ENCODE measurements around the gene ATF6B.

Gene ATF6B

DNA sequence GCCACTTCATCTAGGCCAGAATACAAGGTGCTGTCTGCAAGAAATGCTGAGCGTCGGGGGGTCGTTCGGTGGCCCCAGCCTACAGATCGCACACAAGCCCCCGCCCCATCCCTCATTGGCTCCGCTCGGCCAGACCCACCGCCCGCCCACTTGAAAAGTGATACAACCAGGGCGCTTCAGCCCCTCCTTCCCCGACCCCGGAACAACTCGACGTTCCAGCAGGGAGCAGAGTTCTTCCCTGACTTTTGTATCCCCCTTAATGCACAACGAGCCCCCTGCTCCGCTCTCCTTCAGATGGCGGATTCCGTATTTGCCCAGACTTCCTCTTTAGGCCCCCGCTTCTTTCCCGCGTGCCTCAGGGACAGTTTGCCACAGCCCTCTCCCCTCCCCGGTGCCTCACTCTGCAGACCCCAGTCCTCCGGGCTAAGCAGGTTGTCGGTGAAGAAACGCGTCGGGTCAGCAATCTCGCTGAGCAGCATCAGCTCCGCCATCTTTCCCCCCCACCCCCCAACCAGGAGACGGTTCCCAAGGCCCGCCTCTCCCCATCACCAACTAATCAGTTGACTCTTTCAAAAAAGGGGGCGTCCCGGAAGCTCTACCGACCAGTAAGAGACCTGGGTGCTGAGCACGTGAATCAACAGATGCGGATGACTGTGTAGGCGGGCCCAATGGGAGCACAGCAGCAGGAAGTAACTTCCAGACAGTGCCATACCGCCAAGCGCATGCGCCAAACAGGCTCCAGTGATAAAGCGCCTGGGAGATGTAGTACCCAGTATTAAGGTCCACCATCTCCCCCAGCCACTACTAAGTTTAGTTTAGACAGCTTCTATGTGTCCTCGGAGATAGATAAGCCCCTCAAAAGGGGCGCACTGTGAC is at the start of gene ATF6B:
Gene ATF6B (minus strand): TSS at position 530 of the 876 bp plus-strand sequence. CDS start 39 bp downstream, at position 491.
- peak; percentile 99 for DNase-seq (ENCODE audit: low read depth, low spot score)

- DNase-seq (ENCODE audit: low read depth, low spot score), result no peak
These were observed 49.2 kb upstream of the ATF6B start for GRCh38 chr6:32177183-32177787.

DNA sequence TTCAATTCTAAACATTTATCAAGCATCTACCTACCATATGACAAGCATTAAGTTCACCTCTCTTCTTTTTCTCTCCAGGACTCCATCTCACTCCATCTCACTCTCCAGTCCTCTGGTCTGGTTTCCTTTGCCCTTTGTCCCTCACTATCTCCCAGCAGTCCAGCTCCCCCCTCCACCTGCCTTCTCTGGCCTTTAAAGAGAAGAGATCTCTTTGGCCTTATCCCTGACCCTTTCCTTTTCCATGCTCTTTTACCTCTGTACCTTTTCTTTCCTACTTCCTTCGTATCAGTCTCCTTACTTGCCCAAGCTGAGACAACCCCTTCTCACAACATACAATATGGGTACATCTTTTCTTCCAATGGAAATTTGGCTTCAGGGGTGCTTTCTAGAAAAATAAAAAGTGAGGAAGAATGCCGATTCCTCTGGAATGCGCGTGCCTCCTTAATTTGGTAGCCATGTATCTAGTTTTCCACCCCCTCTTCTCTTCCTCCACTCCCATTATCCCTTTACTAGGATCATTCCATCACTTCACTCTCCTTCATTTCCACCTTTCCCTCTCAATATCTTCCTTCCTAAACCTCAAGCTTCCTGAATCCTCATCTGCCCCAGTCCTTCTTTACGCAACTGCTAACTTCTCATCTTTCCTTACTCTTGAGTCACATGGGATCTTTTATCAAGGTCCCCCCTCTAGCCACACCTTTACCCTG is 48.6 kb upstream of the ATF6B start:
- DNase-seq (ENCODE audit: low read depth, low spot score), result no peak

DNA sequence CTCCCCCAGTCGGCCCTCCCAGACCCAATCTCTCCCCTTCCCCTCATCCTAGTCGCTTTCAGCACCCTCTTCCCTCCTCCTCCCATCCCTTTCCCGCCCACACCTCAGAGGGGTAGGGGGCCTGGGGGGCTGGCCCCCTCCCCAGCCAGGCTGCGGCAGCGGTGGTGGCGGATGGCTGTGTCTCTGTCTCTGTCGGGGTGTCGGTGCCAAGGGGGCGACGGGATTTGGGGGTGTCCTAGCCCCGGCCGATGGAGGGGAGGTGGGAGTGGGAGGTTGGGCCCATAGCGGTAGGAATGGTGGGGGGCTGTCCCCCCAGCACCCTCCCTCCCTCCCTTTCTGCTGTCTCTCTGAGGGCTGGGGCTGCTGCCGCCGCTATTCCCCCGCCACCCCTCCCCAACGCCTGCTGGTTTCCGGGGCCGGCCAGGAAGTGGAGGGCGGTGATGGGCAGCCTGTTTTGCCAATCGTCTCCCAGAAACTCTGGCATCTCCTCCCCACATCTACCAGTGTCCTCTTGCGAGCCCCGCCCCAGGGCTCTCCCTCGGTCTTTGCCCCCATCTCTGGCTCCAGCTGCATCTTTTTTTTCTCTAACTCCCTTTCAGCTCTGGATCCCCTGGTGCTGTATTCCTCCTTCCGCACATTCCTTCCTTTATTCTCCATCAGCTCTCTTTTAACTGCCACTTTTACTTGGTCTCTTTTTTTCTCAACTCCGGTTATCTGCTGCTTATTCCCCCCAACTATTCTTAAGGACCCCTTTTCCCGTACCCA is 47.8 kb upstream of the ATF6B start, which contains the start of gene AGPAT1:
Gene AGPAT1 (minus strand): TSS at position 374 of the 765 bp plus-strand sequence. CDS start 4,588 bp downstream, outside the sequence.
- DNase-seq (ENCODE audit: low read depth, low spot score), result peak; percentile 99

DNA sequence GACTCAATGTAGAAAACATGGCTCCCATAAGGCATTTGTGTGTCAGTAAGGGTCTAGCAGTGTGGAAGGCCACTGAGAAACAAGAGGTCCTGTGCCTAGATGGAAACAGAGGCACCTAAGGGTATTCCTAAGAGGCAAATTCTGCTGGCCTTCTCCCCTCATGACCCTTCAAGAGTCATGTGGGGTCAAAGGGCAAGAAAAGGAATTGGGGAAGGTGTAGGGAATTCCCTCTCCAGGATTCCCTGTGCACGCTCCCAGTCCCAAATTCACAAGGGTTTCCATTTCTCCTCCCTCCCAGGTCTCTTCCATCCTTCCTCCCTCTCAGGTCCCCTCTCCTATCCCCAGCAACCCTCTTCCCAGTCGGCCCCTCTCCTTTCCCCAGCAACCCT is 47.3 kb upstream of the ATF6B start:
- no peak for DNase-seq (ENCODE audit: low read depth, low spot score)

GRCh38 chr6:32174416-32174815 is 46.4 kb upstream of the ATF6B start:
- no peak for DNase-seq (ENCODE audit: low read depth, low spot score)

GRCh38 chr6:32173051-32173727 is 45.1 kb upstream of the ATF6B start:
- no peak for DNase-seq (ENCODE audit: low read depth, low spot score)

GRCh38 chr6:32171234-32171633 is 43.2 kb upstream of the ATF6B start:
- no peak for DNase-seq (ENCODE audit: low read depth, low spot score)

DNA sequence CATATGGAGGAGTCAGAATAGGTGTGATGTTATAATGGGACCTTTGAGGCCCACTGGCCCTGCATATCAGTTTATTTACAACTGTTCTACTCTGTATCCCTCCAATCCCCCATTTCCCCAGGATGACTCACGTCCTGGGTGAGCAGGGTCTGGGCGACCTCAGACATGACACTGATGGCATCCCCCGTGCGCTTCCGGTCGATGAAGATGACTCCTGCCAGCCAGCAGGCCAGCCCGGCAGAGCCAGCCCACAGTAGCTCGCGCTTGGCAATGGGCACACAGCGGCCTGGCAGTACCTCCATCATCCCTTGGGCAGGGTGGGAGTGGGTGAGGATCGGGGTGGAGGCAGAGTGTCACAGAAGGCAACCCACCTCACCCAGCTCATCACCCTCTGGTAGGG is 42.2 kb upstream of the ATF6B start:
- no peak for DNase-seq (ENCODE audit: low read depth, low spot score)

GRCh38 chr6:32168807-32169591 is 41.0 kb upstream of the ATF6B start:
- no peak for DNase-seq (ENCODE audit: low read depth, low spot score)

DNA sequence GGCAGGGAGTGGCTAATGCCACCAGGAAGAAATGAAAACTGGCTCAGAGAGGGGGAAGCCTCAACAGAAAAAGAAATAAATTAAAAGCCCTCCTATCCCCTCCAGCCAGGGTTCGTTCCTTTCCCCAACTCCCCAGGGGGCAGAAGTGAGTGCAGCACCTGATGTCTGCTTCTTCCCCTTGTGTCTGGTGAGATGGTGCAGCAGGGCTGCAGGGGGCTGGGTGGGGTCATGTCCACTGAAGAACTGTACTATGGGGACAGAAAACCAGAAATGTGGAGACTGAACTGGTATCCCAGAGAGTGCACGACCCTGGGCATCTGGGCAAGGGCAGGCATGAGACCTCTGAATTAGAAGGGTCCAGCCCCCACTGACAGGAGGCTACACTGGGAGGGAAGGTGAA is 40.3 kb upstream of the ATF6B start:
- no peak for DNase-seq (ENCODE audit: low read depth, low spot score)

DNA sequence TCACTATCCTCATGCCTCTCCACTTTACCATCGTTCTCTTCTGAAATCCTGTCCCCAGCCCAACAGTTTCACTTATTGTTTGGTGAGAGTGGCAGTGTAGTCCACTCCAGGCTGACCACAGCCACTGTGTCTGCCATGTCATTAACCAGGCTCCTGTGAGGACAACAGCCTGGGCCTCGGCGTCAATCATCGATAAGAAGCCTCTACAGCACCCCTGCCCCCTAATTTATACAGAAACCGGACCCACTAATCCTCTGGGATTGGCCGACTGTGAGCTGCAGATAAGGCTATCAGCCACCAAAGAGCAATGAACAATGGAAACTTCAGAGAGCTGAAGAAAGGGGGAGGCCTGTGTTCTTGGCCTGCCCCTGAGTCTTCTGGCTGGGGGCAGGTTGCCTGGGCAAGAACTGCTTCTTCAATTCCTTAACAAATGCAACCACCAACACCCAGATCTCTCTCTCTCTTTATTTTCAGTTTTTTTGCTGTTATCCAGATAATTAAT is 39.8 kb upstream of the ATF6B start:
- DNase-seq (ENCODE audit: low read depth, low spot score), result peak; percentile 17

DNA sequence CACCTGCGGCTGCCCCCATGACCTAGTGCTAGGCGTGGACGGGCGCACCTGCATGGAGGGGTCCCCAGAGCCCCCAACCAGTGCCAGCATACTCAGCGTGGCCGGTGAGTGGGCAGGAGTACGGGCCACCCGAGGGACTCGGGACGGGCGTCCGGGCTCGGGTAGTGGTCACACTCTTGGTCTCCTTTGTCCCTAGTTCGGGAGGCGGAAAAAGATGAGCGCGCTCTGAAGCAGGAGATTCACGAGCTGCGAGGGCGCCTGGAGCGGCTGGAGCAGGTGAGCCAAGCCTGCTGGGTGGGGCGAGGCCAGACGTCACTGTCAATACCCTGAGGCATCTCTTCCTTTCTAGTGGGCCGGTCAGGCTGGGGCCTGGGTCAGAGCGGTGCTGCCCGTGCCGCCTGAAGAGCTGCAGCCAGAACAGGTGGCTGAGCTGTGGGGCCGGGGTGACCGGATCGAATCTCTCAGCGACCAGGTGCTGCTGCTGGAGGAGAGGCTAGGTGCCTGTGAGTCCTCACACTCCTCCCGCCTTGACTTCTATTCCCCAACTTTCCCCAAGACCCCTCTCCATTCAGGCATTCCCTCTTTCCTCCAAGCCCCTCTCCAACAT is 39.2 kb upstream of the ATF6B start:
- no peak for DNase-seq (ENCODE audit: low read depth, low spot score)

- no peak for DNase-seq (ENCODE audit: low read depth, low spot score)
These were observed 38.5 kb upstream of the ATF6B start for GRCh38 chr6:32166411-32167061.

GRCh38 chr6:32164295-32164694 is 36.2 kb upstream of the ATF6B start, which contains the start of gene EGFL8:
Gene EGFL8 (plus strand): TSS chr6:32164595. CDS start chr6:32166166, 1,571 bp downstream.
- DNase-seq (ENCODE audit: low read depth, low spot score), result no peak

DNA sequence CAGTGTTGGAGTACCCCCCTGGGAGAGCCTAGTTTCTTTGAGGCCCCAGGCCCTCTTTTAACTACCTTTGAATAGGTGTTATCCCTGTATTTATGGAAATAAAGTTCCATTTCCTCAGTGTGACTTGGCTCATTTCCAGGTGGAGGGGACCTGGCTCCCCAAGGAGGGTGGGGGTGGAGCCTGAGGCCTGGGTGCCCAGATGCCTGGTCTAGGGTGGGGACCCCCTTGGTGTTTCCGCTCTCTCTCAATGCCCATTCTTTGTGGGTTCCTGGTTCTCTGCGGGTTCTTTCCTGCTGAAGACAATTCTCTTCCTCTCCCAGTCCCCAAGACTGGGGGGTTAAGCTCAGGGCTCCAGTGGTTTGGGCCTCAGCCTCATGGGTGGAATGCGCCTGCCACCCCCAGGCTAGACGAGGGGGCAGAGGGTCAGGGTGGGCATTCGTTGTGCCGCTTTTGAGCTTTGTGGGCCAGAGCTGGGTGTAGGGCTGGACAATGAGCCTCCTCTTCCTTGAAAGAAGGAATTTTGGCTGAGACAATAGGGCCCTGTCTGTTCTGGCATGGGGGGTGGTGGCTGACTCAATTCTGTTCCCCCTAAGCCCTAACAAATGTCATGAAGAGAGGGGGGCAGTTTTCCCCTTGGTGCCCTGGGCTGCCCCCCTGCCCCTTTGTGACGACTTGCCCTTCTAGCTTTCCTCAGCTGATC is 35.7 kb upstream of the ATF6B start:
- DNase-seq (ENCODE audit: low read depth, low spot score), result no peak

GRCh38 chr6:32158052-32158451 is 30.0 kb upstream of the ATF6B start:
- no peak for DNase-seq (ENCODE audit: low read depth, low spot score)

- DNase-seq (ENCODE audit: low read depth, low spot score), result no peak
These were observed 28.8 kb upstream of the ATF6B start for GRCh38 chr6:32156891-32157290.

All from astrocyte of the hippocampus (primary cell).